Mucosa of descending colon (tissue), 3 donors: ENCODE data around the gene IPMK. TPM values are rescaled to one million over a fixed set of nuclear protein-coding genes. Genes with fewer than 3 reads are reported as not detected.
"Not testable (repeated sequence)": the region's sequence is repeated elsewhere in the genome, so short reads cannot be mapped to it uniquely, and the experiment has no call there.

Source experiments
- ATAC-seq: fragments of 200-7000 bp; cut with Tn5 transposase; one replicate; pipeline ENCODE4 v1.9.1; 2020; ENCODE audit warnings: mild to moderate bottlenecking, moderate library complexity
- DNase-seq, 3 donors: peaks; one replicate each; pipeline ENCODE4 v3.0.0-alpha.2; 2020
- H3K36me3 ChIP-seq: fragments of 200-600 bp; one replicate; pipeline ENCODE4 v1.8.0; 2021; ENCODE audit warnings: low read depth, mild to moderate bottlenecking
- H3K4me1 ChIP-seq: fragments of 200-600 bp; one replicate; pipeline ENCODE4 v1.8.0; 2021; ENCODE audit warnings: low read depth, mild to moderate bottlenecking
- H3K4me3 ChIP-seq: fragments of 200-600 bp; one replicate; pipeline ENCODE4 v1.8.0; 2021; ENCODE audit warnings: mild to moderate bottlenecking
- H3K9me3 ChIP-seq: fragments of 200-600 bp; one replicate; pipeline ENCODE4 v1.8.0; 2021; ENCODE audit warnings: mild to moderate bottlenecking
- intact Hi-C, 2 donors: fragments of 100-400 bp; cut with DNase I in 1 of 2; cut with micrococcal nuclease in 1 of 2; formaldehyde crosslinking; loops; one replicate each; pipeline versions ENCODE4 v1.11.0 to v1.11.1; 2022; cut with DNase I, micrococcal nuclease
- total RNA-seq, 3 donors: library from RNA; stranded (reverse); fragmentation: NEBNext Ultra II Directional in 2 of 3; extraction: Animal tissue kit (Norgen Biotek cat#: 25700) in 2 of 3; gene quantifications; one replicate each; pipeline versions ENCODE4 v1.2.1 to v1.2.4, GENCODE V29; 2021 to 2023
- TF ChIP-seq, protein P1 (sequence below): fragments of 200-600 bp; IDR thresholded peaks from one replicate; pipeline ENCODE4 v1.8.0; 2022; ENCODE audit warnings: antibody characterized with exemption, mild to moderate bottlenecking
- donor health status: DM: no; HTN: no; CAD: no; lungs with moderate emphysema.
- donor health status: DM: no; HTN: no; CAD: no.
- donor health status: DM: no; HTN: yes; CAD: no.

IPMK gene
- total RNA-seq, 3 donors from 2014 or later = 8.6 to 18.0 (median 15.3) TPM

GRCh38 chr10:58173391-58173790, 94.3 kb downstream of the IPMK start:
- Histone ChIP-seq H3K9me3 (no peaks in the 10 kb centered on the region), H3K4me3 (no peak overlapping the region), H3K4me1 (no peaks in the 10 kb centered on the region), H3K36me3 (no peaks in the 10 kb centered on the region)
- ATAC-seq (no peak), DNase-seq (no peak)
- intact Hi-C loops = loop anchor here in 1 of 2 donors (5.0 kb wide), 1 partner anchor 234 kb away; no protein-coding TSS in a partner anchor
- TF ChIP-seq, protein P1, sequence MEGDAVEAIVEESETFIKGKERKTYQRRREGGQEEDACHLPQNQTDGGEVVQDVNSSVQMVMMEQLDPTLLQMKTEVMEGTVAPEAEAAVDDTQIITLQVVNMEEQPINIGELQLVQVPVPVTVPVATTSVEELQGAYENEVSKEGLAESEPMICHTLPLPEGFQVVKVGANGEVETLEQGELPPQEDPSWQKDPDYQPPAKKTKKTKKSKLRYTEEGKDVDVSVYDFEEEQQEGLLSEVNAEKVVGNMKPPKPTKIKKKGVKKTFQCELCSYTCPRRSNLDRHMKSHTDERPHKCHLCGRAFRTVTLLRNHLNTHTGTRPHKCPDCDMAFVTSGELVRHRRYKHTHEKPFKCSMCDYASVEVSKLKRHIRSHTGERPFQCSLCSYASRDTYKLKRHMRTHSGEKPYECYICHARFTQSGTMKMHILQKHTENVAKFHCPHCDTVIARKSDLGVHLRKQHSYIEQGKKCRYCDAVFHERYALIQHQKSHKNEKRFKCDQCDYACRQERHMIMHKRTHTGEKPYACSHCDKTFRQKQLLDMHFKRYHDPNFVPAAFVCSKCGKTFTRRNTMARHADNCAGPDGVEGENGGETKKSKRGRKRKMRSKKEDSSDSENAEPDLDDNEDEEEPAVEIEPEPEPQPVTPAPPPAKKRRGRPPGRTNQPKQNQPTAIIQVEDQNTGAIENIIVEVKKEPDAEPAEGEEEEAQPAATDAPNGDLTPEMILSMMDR = no peak

DNA sequence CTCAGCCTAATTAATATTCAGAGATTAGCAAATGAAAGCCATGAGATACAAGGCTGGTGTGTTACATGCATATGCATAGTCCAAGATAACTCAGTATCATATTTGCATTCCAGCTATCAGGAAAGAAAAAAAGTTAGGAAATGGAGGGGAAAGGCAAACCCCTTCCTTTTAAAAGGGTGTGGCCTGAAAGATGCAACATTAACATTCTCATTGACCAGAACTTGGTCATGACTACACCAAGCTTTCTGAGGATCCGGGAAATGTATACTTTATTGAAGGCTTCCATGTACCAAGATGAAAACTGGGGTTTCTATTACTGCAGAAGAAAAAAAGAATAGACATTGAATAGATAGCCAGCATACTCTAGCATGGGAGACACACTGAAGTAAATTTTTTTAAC, 96.5 kb downstream of the IPMK start:
- H3K4me3 ChIP-seq = no peak overlapping the region
- intact Hi-C loops = loop anchor here in 1 of 2 donors (5.0 kb wide), 1 partner anchor 236 kb away; no protein-coding TSS in a partner anchor
- TF ChIP-seq, protein P1 = no peak
- H3K4me1 ChIP-seq = no peaks in the 10 kb centered on the region
- ATAC-seq (no peak), DNase-seq (no peak)
- no peaks in the 10 kb centered on the region for H3K36me3 ChIP-seq
- no peaks in the 10 kb centered on the region for H3K9me3 ChIP-seq

- H3K36me3 ChIP-seq = no peaks in the 10 kb centered on the region
- no peaks in the 10 kb centered on the region for H3K9me3 ChIP-seq
- TF ChIP-seq, protein P1 = no peak
- H3K4me3 ChIP-seq = no peak overlapping the region
- no peaks in the 10 kb centered on the region for H3K4me1 ChIP-seq
- ATAC-seq (no peak), DNase-seq (no peak)
- intact Hi-C loops = no loop called here
Measured at GRCh38 chr10:58164517-58164916, 103.2 kb downstream of the IPMK start.

GRCh38 chr10:58158806-58159205, 108.9 kb downstream of the IPMK start:
- DNase-seq (no peak), ATAC-seq (no peak)
- H3K4me3 ChIP-seq = no peak overlapping the region
- intact Hi-C loops = no loop called here
- TF ChIP-seq, protein P1 = no peak
- H3K36me3 ChIP-seq = no peaks in the 10 kb centered on the region
- no peaks in the 10 kb centered on the region for H3K4me1 ChIP-seq
- no peaks in the 10 kb centered on the region for H3K9me3 ChIP-seq

GRCh38 chr10:58157076-58157766, 110.5 kb downstream of the IPMK start:
- Histone ChIP-seq H3K4me3 (no peak overlapping the region), H3K36me3 (no peaks in the 10 kb centered on the region), H3K4me1 (no peaks in the 10 kb centered on the region), H3K9me3 (no peaks in the 10 kb centered on the region)
- no peak for ATAC-seq
- no peak for DNase-seq
- TF ChIP-seq, protein P1 = no peak
- intact Hi-C loops = no loop called here

- ATAC-seq, H3K9me3 ChIP-seq, DNase-seq, H3K4me3 ChIP-seq, H3K36me3 ChIP-seq, H3K4me1 ChIP-seq, intact Hi-C loops: not testable (repeated sequence)
Measured at GRCh38 chr10:58155941-58156340, 111.8 kb downstream of the IPMK start.
